NCI-H526 (cell line): Measurements from ENCODE around the gene RTTN.
"Not testable (repeated sequence)": the region's sequence is repeated elsewhere in the genome, so short reads cannot be mapped to it uniquely, and the experiment has no call there.

Source experiments
- DNase-seq, 2 experiments: peaks; one replicate each; lab custom pipeline; 2025; lab: John Stamatoyannopoulos, UW

RTTN gene

DNA sequence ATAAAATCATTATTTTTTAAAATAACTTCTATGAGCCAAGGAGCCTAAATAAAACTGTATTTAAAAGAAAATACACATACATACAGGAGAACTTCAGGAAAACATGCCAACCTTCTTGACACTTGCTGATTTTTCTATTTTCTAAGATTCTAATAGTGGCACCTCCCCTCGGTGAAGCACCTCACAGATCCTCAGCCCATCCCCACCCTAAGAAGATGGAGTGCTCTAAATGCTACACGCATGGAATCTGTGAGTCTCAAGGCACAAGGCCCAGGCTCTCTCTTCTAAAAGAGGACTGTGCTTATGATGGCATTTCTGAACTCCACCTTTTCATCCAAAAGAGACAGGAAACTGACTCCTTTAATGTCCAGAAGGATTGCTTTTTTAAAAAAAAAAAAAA is 56.3 kb downstream of the RTTN start:
- DNase-seq = no peak

DNA sequence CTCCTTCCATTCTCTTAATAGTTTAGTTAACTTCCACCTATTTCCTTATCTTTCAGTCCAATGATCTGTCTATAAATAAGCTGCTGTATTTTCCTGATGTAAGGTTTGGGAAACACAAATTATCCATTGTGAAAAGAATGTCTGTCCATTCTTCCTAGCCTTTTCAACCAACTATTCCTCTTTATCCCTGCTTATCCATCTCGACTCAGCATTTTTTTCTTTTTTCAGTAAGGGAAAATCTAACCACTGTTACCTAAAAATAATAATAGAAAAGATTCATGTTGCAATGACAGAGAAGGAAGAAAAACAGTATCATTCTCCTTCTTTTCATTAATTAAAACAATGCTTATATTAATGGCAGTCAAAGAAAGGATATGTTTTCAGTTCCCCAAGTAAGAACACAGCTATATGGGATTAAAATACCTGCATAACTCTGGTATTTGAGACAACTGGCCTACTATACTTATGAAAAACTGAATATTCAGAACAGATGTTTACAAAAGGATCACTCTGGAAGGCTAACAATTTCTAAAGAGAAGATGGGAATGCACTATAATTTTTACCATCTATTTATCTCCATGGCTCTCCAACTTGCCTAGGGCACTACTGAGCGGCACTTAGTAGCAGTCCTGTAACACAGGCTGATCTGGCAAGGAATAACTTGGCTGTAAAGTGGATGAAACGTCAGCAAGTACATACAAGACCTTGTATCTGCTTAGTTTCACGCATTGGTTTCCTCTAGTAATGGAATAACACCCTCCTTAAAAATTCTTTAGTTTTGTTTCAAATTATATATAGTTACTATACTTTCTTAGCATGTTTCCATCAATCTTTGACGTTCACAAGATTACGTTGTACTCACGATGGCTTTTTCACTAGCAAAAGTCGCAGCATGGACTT is 57.2 kb downstream of the RTTN start:
- DNase-seq = no peak

DNA sequence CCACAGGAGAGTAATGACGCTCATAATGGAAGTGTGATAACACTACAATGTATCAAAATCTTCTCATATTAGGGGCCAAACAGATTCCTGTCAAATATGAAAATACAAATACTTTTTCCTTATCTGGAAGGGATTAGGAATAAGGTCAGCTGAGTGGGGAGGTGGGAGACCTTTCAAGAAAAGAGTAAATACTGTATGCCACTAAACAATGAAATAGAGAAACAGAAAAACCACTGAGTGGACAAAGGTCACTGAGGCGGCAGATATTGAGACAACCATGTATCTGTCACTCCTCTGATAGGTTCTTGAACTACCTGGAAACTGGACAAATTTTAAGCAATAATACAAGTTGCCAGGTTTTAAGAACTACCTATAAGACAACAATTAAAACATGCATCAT is 59.3 kb downstream of the RTTN start:
- DNase-seq = no peak

DNA sequence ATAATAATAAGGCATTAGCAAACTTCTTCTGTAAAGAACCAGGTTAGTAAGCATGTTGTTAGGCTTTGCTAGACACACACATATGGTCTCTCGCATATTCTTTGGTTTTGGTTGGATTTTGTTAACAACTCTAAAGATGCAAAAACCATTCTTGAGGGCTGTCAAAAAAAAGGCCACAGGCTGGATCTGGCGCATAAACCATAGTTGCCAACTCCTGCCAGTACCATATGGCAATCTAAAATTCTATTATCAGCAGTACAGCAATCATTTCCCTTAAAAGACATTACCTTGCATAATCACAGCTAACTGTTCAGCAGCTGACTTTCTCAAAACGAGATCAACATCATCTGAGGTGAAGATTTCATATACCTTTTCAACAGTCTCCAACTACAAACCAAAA is 63.5 kb downstream of the RTTN start:
- DNase-seq = no peak

DNA sequence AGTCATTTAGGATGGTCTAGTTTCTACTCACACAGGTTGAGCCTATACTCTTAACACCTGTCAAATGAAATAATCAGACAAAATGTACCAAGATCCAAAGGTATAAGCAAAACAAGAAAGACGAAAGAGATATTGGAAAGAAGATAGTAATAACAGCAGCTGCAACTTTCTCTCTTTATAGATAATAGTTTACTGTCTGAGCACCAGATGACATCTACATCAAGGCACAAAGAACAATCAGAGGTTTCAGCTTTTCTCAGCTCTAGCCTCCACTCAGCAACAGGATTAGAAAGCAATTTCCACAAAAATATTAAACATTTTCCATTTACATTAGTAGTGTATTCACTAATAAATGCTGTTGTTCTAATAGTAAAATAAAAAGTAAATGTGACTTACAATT is 66.3 kb downstream of the RTTN start:
- DNase-seq = no peak

DNA sequence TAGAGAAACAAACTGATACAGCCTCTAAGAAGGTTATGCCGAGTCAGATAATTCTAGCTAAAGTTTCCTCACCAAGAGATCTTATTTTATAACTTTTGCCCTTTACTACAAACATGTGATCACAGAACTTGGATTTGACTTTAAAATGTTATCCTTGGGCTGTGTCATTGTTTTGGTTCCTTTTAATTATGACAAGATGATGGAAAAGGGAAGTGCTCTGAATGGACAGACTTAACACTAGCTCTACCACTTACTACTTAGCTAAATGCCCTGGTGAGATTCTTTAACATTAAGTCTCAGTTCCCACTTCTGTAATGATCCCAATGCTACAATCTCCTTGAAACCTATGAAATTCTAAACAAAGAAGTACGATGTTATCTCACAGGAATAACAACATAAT is 69.9 kb downstream of the RTTN start:
- no peak for DNase-seq

DNA sequence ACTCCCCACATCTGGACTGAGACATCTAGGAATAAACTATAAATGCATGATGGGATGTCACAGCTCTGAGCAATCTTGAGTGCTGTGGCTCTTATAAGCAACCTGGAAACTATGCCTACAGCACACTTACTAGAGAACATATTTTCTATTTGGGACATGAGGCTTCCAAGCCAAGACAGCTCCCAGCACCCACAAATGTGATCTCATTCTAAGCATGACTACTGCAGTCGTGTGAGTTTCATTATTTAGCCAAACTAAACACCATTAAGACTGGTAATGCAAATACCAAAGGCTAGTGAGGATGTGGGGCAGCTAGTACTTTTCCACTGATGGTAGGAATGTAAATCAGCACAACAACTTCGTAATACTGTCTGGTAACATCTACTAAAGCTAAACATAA is 72.5 kb downstream of the RTTN start:
- peak; percentile 27 to 30 for DNase-seq

DNA sequence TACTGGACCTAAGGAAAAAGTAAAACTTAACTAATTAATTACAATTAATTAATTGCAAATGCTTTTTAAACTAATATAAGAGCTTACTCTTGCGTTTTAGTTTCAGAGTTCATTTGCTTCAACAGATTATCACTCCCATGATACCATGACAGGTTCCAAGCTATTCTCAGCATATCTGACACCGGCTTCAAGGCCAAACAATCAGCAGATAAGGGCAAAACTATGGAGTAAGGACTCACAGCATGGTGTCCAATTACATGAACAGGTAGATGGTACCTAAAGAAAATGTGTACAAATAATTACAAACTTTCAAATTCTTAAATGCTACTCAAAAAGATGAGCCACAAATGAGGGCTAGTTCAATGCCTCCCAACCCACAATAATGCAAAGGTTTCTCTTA is 77.2 kb downstream of the RTTN start:
- DNase-seq = no peak

DNA sequence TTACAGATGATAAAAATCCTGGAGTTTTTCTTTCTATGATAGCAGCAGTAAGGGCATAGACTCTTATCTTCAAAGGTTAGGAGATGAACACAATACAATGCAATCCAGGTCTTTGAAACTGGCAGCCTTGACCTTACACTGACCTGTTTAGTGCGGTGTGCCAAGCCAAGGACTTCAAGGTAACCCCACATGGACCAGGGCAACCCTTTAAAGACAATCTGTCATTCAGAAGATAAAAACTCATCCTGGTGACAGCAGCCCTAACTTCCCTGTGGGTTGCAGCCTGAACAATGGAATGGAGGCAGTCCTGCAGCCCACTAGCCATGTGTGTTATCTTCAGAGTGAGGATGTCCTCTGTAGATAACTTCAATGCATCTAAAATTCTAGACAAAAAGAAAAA is 78.1 kb downstream of the RTTN start:
- no peak for DNase-seq

DNA sequence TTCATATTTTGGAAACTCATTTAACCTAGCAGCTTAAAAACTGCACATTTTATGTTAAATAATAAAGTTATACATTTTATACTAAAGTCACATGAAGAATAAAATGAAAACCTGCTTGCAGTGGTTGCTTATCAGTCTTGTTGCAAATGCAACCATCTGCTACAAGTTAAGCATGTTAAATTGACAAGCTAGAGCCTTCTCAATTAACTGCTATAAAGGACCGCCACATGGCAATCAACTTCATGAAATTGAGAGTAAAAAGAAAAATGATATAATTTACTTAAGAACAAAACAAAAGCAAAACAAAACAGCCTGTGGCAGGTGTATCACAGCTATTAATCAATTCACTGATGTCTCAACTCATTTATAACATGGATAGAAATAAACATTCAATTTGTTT is 78.7 kb downstream of the RTTN start:
- no peak for DNase-seq

DNA sequence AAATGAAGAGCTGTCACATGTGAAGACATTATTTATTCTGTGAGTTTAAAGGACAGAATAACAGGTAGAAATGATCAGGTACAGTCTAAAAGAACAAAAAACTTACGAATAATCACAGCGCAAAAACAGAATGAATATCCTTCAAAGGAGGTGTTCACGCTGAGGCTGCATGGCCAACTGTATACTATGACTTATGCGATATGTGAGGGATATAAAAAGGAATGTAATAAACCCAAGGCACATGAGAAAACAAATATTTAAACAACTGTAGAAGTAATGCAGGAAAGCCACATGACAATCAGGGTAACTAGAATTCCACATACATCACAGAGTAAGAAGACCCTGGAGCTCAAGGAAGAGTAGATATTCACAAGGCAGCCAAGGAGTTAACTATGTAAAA is 81.3 kb downstream of the RTTN start:
- DNase-seq = no peak

DNA sequence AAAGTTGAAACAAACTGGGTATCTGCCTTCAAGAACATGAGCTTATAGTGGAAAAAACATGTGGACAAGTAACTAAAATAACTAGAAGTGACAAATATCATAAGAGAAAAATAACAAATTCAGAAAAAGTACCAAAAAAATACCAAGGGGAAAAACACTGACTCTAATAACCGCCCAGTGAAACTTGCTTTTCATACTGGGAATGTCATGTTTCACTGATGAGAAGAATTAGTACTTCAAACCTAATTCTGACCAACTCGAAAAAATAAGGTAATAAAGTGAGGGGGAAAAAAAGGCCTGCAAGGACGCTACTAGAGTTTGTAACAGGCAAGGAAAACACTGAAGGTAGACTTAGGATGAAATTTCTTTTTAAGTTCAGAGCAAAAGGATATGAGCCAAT is 83.6 kb downstream of the RTTN start:
- DNase-seq = no peak

DNA sequence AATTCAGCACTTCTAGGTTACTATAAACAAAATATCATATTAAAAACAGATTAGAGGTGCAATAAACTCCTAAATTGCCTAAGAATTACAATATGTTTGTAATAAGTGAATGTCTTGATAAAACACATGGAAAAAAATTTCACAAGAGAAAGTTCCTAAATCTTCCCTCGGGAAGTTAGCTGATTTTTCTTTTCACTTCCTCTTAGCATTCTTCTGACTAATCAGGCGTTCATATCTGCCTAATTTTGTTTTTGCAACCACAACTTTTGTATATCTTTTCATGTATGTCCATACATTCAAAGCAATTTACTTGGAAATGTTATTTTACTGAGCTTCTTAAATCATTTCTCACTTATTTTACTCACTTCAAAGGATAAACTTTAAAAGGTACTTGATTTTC is 88.5 kb downstream of the RTTN start:
- no peak for DNase-seq

DNA sequence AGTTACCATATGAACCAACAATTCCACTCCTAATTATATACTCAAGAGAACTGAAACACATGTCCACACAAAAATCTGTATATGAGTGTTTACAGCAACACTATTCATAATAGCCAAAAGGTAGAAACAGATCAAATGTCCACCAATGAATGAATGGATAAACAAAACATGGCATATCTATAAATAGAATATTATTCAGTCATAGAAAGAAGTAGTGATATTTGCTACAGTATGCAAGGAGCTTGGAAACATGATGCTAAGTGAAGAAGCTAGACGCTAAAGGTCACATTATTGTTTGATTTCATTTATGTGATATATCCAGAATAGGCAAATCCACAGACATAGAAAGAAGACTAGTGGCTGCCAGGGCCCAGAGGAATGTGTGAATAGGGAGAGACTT is 92.0 kb downstream of the RTTN start:
- no peak for DNase-seq

DNA sequence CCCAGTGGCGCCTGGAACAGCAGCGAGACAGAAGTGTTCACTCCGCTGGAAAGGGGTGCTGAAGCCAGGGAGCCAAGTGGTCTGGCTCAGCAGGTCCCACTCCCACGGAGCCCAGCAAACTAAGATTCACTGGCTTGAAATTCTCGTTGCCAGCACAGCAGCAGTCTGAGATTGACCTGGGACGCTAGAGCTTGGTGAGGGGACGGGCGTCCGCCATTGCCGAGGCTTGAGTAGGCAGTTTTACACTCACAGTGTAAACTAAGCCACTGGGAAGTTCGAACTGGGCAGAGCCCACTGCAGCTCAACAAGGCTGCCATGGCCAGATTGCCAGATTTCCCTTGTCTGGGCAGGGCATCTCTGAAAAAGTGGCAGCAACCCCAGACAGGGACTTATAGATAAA is 94.8 kb downstream of the RTTN start:
- no peak for DNase-seq

DNA sequence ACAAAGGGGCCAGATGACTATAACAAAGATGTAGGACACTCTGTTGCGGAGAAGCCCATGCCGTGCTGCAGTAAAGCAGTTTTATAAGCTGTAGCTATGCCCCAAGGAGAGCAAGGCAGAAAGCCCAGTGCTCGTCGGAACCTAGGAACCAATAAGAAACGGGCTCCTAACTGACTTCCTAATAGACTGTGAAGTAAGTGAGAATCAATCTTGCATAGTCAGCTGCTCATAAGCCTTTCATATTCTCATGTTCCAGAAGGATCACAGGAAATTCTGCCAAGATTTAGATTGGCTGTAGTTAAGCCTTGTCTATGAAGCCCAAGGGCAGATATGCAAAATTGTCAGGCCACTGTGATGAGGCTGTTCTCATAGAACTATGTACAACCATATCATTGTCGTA is 98.4 kb downstream of the RTTN start:
- DNase-seq = peak in 1 of 2 experiments; percentile 3

DNA sequence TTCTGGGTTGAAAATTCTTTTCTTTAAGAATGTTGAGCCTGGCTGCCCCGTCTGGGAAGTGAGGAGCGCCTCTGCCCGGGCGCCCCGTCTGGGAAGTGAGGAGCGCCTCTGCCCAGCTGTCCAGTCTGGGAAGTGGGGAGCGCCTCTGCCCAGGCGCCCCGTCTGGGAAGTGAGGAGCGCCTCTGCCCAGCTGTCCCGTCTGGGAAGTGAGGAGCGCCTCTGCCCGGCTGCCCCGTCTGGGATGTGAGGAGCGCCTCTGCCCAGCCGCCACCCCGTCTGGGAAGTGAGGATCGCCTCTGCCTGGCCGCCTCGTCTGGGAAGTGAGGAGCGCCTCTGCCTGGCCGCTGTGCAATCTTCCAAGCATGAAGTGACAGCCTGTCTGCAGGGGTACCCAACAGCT is 102.6 kb downstream of the RTTN start:
- not testable (repeated sequence) for DNase-seq

DNA sequence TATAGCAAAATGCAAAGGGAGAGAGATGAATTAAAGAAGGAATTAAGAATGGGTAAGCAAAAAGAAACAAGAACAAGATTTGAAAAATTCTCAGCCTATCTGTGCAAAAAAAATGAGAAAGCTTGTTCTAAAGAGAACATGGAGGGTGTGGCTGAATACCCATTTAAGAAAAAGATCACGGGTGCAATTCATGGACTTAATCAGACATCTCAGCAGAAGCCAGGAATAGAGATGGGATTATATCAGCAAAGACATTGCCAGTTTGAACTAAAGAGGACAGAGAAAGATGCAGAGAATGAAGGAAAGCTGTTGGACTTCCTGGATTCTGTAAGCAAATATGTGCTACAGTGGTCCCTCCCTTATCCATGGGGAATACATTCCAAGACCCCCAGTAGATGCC is 115.6 kb downstream of the RTTN start:
- no peak for DNase-seq

DNA sequence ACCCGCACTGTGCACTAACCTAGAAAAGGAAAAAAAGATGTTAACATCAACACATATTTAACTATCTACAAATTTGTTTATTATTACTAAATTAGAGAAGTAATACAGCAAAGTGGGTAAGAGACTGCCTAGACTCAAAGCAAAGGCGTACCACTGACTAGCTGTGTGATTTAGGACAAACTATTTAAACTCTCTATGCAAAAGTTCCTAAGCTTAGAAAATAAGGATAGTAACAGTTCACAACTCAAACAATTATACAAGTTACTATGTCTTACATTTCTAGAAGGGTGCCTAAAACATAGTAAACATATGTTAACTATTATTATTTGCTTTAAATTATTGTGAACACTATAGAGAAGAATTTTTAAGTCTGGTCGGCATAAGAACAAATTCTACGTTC is 119.4 kb downstream of the RTTN start:
- DNase-seq = no peak

DNA sequence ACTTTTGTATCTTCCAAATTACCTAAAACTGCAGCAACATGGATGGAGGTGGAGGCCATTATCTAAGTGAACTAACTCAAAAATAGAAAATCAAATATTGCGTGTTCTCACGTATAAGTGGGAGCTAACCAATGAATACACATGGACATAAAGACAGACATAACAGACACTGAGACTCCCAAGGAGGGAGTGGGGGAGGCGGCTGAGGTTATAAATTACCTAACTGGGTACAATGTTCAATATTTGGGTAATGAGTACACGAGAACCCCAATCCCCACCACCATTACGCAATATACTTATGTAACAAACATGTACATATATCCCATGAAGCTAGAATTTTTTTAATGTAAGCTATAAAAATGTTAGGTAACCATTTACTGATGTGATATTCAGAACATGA is 119.8 kb downstream of the RTTN start:
- DNase-seq = no peak

DNA sequence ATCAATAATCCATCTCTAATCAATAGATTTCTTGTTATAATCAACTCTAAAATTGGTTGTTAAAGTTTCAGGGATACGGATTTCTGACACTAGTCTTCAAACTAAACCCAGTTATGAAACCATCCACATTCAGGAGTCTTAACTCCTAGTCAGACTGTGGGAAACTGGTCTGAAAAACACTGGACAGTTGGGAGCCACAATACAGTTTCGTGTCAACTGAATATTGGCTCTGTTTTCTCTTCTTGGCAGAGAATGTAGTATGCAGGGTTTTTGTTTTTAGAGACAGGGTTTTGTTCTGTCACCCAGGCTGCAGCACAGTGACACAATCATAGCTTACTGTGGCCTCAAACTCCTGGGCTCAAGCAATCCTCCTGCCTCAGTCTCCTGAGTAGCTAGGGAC is 123.1 kb downstream of the RTTN start:
- DNase-seq = no peak

DNA sequence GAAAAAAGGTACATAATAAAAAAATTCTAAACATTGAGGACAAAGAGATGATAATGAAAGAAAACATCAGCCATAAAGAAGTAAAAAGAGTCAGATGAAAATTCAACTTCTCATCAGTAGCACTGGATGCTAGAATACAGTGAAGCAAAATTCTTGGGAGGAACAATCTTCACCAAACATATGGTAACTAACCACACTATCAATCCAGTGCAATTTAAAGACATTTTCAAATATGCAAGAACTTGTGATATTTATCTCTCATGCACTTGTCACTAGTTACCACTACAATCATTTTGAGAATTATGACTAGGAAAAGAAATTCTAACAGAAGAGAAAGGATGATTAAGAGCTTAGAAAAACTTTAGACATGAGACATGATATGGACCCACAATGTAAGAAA is 127.4 kb downstream of the RTTN start:
- DNase-seq = no peak

DNA sequence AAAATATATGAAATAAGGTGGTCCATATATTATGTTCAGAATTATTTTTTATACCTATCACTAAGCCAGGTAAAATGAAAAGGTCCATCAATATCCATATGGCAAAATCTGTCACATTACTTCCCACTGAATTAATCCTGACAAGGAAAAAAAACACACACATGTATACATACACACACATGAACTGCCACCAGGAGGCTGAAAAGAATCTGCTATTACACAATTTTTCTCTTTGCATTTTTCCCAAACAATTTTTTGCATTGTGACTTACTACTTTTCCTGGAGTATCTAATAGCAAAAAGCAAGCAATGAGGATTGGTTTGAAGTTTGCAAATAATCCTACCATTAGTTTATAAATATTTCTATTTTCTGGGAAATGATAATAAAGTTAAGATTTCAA is 129.6 kb downstream of the RTTN start:
- no peak for DNase-seq

DNA sequence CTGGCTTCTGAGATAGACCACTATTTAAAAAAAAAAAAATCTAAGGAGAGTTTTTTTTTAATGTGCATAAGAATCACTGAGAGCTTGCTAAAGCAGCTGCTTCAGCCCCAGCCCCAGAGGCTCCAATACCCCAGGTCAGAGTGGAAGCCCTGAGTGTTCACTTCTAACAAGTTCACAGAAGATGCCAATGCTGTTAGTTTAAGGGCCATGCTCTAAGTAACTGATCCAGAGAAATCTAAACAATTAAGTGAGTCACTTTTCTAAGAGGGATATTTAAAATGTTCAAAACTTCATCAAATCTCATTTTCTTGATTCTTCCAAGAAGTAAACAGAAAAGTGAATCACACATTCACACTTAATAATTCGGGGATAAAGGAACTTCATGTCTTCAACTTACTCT is 131.4 kb downstream of the RTTN start:
- no peak for DNase-seq
